ENCODE data around the gene ULK3. TPM values are rescaled to one million over a fixed set of nuclear protein-coding genes. Genes with fewer than 3 reads are reported as not detected.

Gene ULK3
- total and polyA plus RNA-seq, 2 experiments from 2014 or later, result 40.4 to 45.7 TPM

DNA sequence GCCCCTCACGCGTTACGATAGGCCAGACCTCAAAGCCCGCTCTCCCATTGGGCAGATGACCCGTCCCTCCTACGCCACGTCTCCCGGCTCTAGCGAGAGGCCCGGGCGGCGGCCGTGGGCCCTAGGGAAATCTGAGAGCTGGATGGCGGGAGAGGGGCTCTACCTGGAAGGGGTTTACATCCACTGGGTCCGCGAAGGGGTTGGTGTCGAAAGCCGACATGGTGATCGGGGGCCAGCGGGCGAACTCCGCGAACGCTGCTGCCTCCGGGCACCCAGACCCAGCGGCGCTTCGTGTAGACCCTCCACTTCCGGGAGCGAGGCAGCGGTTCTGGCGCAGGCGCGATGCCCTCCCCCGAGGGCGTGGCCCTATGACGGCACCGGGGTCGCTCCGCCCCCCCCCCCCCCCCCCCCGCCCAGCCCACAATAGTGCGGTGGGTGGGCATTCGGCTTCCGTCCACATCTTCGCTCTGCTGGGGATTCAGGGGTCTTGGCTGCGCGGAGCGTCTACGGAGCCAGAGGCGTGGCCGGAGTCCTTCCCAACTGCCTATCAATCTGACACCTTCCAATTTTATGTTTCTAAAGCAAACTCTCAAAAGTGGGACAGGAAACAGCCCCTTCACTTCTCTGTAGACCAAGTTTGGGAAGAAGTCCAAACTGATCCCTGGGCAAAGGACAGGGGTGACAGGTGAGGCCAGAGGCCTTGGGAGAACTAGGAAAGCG is 30.2 kb upstream of the ULK3 start, which contains the start of gene SCAMP2:
Gene SCAMP2, minus strand, starts transcription at position 330 of the 720 bp plus-strand sequence. Its CDS starts 110 bp downstream, at position 220.
- TF ChIP-seq EZH2phosphoT487 (IDR thresholded peaks at IDR 0.05; ENCODE audit: low read depth, severe bottlenecking, unreplicated experiment) (no peak), EZH2 (IDR thresholded peaks at IDR 0.05; ENCODE audit: borderline replicate concordance) (no peak)
- TF ChIP-seq, protein P1, sequence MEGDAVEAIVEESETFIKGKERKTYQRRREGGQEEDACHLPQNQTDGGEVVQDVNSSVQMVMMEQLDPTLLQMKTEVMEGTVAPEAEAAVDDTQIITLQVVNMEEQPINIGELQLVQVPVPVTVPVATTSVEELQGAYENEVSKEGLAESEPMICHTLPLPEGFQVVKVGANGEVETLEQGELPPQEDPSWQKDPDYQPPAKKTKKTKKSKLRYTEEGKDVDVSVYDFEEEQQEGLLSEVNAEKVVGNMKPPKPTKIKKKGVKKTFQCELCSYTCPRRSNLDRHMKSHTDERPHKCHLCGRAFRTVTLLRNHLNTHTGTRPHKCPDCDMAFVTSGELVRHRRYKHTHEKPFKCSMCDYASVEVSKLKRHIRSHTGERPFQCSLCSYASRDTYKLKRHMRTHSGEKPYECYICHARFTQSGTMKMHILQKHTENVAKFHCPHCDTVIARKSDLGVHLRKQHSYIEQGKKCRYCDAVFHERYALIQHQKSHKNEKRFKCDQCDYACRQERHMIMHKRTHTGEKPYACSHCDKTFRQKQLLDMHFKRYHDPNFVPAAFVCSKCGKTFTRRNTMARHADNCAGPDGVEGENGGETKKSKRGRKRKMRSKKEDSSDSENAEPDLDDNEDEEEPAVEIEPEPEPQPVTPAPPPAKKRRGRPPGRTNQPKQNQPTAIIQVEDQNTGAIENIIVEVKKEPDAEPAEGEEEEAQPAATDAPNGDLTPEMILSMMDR (IDR thresholded peaks at IDR 0.05; ENCODE audit: poor library complexity), result no peak
- peaks cover 41% of the 10 kb centered on the region for H3K4me1 ChIP-seq (ENCODE audit: insufficient read depth)
- 2% methylated on average over 29 of the region's 52 CpGs for WGBS (ENCODE audit: low lambda C conversion rate, missing lambda C conversion rate)

DNA sequence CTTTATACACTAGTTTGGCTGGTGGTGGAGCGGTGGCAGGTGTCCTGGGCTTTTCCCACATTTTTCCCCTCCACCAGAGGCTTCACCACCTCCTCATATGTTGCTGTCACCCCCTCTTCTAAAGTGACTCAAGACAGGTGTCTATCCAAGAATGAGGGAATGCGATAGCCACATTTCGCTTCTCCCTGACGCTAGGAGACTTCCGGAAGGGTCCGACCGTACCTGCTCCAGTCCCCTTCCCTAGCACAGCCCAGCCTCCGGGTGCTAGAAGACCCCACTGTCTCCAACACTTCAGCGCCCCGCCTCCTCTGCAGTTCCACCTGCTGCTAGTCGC is 29.7 kb upstream of the ULK3 start:
- H3K4me2 ChIP-seq, result peak overlapping the region; percentile 91
- H4K20me1 ChIP-seq (ENCODE audit: insufficient read depth, poor library complexity, severe bottlenecking), result peaks cover 32% of the 10 kb centered on the region
- peak overlapping the region; percentile 84 for H3K4me3 ChIP-seq
- peaks cover 48% of the 10 kb centered on the region for H3K79me2 ChIP-seq
- peaks cover 46% of the 10 kb centered on the region for H3K4me1 ChIP-seq (ENCODE audit: insufficient read depth)
- no peak overlapping the region for H2AFZ ChIP-seq
- peak overlapping the region; percentile 98 for H3K27ac ChIP-seq
- TF ChIP-seq, protein P1 (IDR thresholded peaks at IDR 0.05; ENCODE audit: poor library complexity), result no peak
- TF ChIP-seq EZH2phosphoT487 (IDR thresholded peaks at IDR 0.05; ENCODE audit: low read depth, severe bottlenecking, unreplicated experiment), result no peak
- TF ChIP-seq EZH2 (IDR thresholded peaks at IDR 0.05; ENCODE audit: borderline replicate concordance), result no peak
- H3K36me3 ChIP-seq (replicated peaks; ENCODE audit: insufficient read depth, low read depth), result no peaks in the 10 kb centered on the region
- no peak for DNase-seq (ENCODE audit: low spot score)
- WGBS (ENCODE audit: low lambda C conversion rate, missing lambda C conversion rate), result 2% methylated on average over 11 of the region's 11 CpGs
- no peaks in the 10 kb centered on the region for H3K9me3 ChIP-seq (ENCODE audit: low read depth)
- H3K9me2 ChIP-seq (replicated peaks; ENCODE audit: insufficient read depth), result no peaks in the 10 kb centered on the region
- no peaks in the 10 kb centered on the region for H3K27me3 ChIP-seq

More for the DNA sequence above, 30.2 kb upstream of the ULK3 start, which contains the start of gene SCAMP2:
- H3K9me2 ChIP-seq (replicated peaks; ENCODE audit: insufficient read depth), result no peaks in the 10 kb centered on the region
- H3K27ac ChIP-seq, result peak within 1 kb of the TSS; percentile 98
- peak; percentile 96 for DNase-seq (ENCODE audit: low spot score)
- H3K4me2 ChIP-seq, result peak within 1 kb of the TSS; percentile 91
- peaks cover 43% of the 10 kb centered on the region for H3K79me2 ChIP-seq
- no peaks in the 10 kb centered on the region for H3K9me3 ChIP-seq (ENCODE audit: low read depth)
- H3K36me3 ChIP-seq (replicated peaks; ENCODE audit: insufficient read depth, low read depth), result no peaks in the 10 kb centered on the region
- H2AFZ ChIP-seq, result peak within 1 kb of the TSS; percentile 95
- peaks cover 27% of the 10 kb centered on the region for H4K20me1 ChIP-seq (ENCODE audit: insufficient read depth, poor library complexity, severe bottlenecking)
- H3K27me3 ChIP-seq, result no peaks in the 10 kb centered on the region
- H3K4me3 ChIP-seq, result peak within 1 kb of the TSS; percentile 84

DNA sequence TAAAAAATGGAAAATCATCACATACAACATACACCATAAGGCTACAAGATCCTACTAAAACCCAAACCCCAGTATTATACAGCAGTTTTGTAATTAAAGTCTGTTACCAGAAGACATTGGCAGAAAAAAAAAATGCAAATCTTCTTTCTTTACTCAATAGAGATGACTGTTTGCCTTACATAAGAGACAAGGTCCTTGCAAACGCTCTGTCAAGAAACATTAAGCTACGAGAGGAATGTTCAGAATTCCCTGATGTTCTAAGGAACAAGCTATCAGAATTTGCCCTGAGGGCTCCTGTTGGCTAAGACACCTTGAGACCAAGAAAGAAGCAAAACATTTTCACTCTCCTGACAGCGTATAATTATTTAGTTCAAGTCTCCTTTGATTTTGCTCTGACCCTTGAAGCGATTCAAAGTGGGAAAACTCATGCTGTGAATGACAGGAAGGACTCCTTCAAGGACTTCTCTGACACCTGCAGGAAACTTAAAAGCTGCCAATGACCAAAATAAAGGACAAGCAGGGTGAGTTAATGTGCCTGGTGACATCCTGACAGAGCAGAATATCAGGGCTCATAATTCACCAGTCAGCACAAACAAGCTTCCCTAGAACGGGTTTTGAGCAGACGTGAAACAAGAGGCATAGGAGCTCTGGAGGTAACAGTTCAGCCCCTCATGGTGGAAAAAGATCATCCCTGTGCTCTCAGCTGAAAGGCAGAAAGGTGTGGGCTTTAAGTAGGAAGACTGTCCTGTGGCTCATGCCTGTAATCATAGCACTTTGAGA is 27.7 kb upstream of the ULK3 start:
- no peak overlapping the region for H3K4me3 ChIP-seq
- TF ChIP-seq EZH2phosphoT487 (IDR thresholded peaks at IDR 0.05; ENCODE audit: low read depth, severe bottlenecking, unreplicated experiment) (no peak), EZH2 (IDR thresholded peaks at IDR 0.05; ENCODE audit: borderline replicate concordance) (no peak)
- TF ChIP-seq, protein P1 (IDR thresholded peaks at IDR 0.05; ENCODE audit: poor library complexity), result no peak
- peak; percentile 49 for DNase-seq (ENCODE audit: low spot score)
- peaks cover 43% of the 10 kb centered on the region for H4K20me1 ChIP-seq (ENCODE audit: insufficient read depth, poor library complexity, severe bottlenecking)
- H3K36me3 ChIP-seq (replicated peaks; ENCODE audit: insufficient read depth, low read depth), result no peaks in the 10 kb centered on the region
- H3K9me3 ChIP-seq (ENCODE audit: low read depth), result no peaks in the 10 kb centered on the region
- peak overlapping the region; percentile 91 for H3K4me2 ChIP-seq
- H2AFZ ChIP-seq, result no peak overlapping the region
- H3K27me3 ChIP-seq, result no peaks in the 10 kb centered on the region
- WGBS (ENCODE audit: low lambda C conversion rate, missing lambda C conversion rate), result 43% methylated on average over 6 of the region's 6 CpGs
- peak overlapping the region; percentile 98 for H3K27ac ChIP-seq
- peaks cover 65% of the 10 kb centered on the region for H3K4me1 ChIP-seq (ENCODE audit: insufficient read depth)
- peaks cover 67% of the 10 kb centered on the region for H3K79me2 ChIP-seq
- H3K9me2 ChIP-seq (replicated peaks; ENCODE audit: insufficient read depth), result no peaks in the 10 kb centered on the region

All from hepatocyte (in vitro differentiated cells).